ENCODE measurements around the gene SDR42E2. TPM values are rescaled to one million over a fixed set of nuclear protein-coding genes. Genes with fewer than 3 reads are reported as not detected.
A peak's percentile ranks its signal among the peaks of the same experiment; 100 is the strongest.

SDR42E2 gene
- total and polyA plus RNA-seq, 7 donors = 0.01 to 0.08 TPM; not detected in 5

DNA sequence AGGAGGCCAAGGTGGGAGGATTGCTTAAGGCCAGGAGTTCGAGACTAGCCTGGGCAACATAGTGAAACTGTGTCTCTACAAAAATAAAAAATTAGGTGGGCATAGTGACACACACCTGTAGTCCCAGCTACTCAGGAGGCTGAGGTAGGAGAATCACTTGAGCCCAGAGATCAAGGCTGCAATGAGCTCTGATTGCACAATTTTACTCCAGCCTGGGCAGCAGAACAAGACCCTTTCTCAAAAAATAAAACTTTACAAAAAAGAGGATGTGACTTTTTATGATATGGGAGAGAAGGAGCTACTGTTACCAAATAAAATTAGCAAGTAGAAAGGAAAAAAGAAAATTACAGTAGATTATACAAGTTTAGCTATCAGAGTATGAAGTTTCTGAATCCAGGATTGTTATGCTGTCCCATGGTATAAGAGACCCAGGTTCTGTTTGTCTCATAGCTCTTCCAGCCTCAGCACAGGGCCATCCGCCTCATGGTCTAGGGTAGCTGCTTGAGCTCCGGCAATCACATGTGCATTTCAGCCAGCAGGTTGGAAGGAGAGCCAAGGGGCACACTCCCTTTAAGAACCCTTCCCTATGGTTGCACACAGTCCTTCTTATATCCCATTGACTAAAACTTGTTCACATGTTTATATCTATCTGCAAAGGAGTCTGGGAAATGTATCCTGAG is 57.2 kb downstream of the SDR42E2 start:
- Histone ChIP-seq H3K27ac (peak overlapping the region; percentile 96), H3K9me3 (no peaks in the 10 kb centered on the region), H3K27me3 (ENCODE audit: insufficient read depth in 3 of 3, low read length in 2 of 3) (no peaks in the 10 kb centered on the region), H3K4me1 (peaks cover 60% of the 10 kb centered on the region), H3K36me3 (ENCODE audit: insufficient read depth in 1 of 2, low read depth in 1 of 2) (no peaks in the 10 kb centered on the region), H3K4me3 (peak overlapping the region; percentile 49)
- WGBS, 3 donors = 64 to 71% (median 65%) methylated on average over 3 of the region's 3 CpGs
- ATAC-seq (peak in 1 of 4 donors; percentile 0), DNase-seq (no peak)
- TF ChIP-seq, protein P1, sequence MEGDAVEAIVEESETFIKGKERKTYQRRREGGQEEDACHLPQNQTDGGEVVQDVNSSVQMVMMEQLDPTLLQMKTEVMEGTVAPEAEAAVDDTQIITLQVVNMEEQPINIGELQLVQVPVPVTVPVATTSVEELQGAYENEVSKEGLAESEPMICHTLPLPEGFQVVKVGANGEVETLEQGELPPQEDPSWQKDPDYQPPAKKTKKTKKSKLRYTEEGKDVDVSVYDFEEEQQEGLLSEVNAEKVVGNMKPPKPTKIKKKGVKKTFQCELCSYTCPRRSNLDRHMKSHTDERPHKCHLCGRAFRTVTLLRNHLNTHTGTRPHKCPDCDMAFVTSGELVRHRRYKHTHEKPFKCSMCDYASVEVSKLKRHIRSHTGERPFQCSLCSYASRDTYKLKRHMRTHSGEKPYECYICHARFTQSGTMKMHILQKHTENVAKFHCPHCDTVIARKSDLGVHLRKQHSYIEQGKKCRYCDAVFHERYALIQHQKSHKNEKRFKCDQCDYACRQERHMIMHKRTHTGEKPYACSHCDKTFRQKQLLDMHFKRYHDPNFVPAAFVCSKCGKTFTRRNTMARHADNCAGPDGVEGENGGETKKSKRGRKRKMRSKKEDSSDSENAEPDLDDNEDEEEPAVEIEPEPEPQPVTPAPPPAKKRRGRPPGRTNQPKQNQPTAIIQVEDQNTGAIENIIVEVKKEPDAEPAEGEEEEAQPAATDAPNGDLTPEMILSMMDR (IDR thresholded peaks at IDR 0.05) = no peak
- intact Hi-C loops (cut with DNase I) = loop anchor here in 1 of 2 donors (2.0 kb wide), 1 partner anchor 13 kb away; the partner anchor contains the start of gene EEF2K

DNA sequence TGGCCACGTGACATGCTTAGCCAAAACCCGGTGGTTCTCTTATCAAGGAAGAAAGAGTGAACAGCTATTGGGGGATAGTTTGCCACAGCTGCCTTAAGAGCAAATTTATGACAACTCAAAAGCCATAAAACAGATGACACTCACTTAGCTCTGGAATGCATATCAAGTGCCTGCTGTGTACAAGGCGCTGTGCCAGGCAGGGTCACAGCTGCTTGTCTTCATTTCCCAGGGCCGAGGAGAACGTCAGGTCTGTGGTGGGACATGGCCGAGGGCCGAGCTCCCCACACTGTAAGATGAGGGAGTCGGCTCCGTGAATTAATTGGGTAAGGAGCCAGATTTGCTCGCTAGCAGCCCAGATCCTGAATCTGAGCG is 57.7 kb downstream of the SDR42E2 start:
- 14 to 26% (median 19%) methylated on average over 11 of the region's 11 CpGs for WGBS, 3 donors
- Histone ChIP-seq H3K27me3 (ENCODE audit: insufficient read depth in 3 of 3, low read length in 2 of 3) (no peaks in the 10 kb centered on the region), H3K36me3 (ENCODE audit: insufficient read depth in 1 of 2, low read depth in 1 of 2) (no peaks in the 10 kb centered on the region), H3K27ac (peak overlapping the region; percentile 96), H3K4me3 (peak overlapping the region; percentile 49), H3K9me3 (no peaks in the 10 kb centered on the region), H3K4me1 (peaks cover 64% of the 10 kb centered on the region)
- peak; percentile 74 to 84 for DNase-seq
- TF ChIP-seq, protein P1 (IDR thresholded peaks at IDR 0.05) = no peak
- peak; percentile 79 to 82 (median 82) for ATAC-seq
- intact Hi-C loops (cut with DNase I) = loop anchor here in 1 of 2 donors (2.0 kb wide), 1 partner anchor 13 kb away; the partner anchor contains the start of gene EEF2K

DNA sequence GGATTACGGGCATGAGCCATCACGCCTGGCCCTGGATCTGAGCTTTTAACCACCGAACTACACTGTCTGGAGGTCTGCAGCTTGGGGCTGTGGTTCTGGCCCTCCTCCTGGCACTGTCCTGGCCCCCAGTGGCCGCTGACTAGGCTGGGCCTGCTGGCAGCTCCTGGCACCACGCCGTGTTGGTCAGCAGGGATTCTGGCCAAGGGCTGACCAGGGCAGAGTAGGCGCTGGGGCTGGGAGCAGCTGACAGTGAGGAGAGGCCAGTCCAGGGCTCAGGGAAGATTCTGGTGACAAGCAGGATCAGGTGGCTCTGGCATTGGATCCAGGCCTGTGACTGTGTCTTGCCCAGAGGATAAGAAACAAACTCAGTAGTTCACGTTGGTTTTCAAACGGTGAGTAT is 58.4 kb downstream of the SDR42E2 start:
- Histone ChIP-seq H3K36me3 (ENCODE audit: insufficient read depth in 1 of 2, low read depth in 1 of 2) (peaks cover 0 to 3% of the 10 kb centered on the region in 2 donors), H3K4me1 (peaks cover 67% of the 10 kb centered on the region), H3K9me3 (no peaks in the 10 kb centered on the region), H3K4me3 (peak overlapping the region; percentile 49), H3K27ac (peak overlapping the region; percentile 96), H3K27me3 (ENCODE audit: insufficient read depth in 3 of 3, low read length in 2 of 3) (no peaks in the 10 kb centered on the region)
- peak; percentile 88 to 91 (median 90) for ATAC-seq
- 24 to 36% (median 26%) methylated on average over 9 of the region's 9 CpGs for WGBS, 3 donors
- DNase-seq = peak; percentile 88 to 96
- intact Hi-C loops (cut with DNase I) = loop anchor here in 1 of 2 donors (2.0 kb wide), 1 partner anchor 14 kb away; the partner anchor contains the start of gene EEF2K
- TF ChIP-seq, protein P1 (IDR thresholded peaks at IDR 0.05) = peak; percentile 8

DNA sequence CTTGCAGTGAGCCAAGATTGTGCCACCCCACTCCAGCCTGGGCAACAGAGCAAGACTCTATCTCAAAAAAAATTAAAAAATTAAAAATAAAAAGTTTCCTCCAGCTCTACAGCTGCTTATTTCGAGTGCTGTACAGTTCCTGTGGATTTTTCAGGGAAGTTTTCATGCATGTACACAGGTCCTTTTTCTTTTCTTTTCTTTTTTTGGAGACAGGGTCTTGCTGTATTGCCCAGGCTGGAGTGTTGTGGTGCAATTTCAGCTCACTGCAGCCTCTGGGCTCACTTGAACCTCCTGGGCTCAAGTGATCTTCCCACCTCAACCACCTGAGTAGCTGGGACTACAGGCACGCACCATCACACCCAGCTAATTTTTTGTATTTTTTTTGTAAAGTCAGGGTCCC is 59.7 kb downstream of the SDR42E2 start:
- no peaks in the 10 kb centered on the region for H3K9me3 ChIP-seq
- H3K36me3 ChIP-seq (ENCODE audit: insufficient read depth in 1 of 2, low read depth in 1 of 2) = peaks cover 0 to 15% of the 10 kb centered on the region in 2 donors
- peaks cover 55% of the 10 kb centered on the region for H3K4me1 ChIP-seq
- TF ChIP-seq, protein P1 (IDR thresholded peaks at IDR 0.05) = no peak
- no peaks in the 10 kb centered on the region for H3K27me3 ChIP-seq (ENCODE audit: insufficient read depth in 3 of 3, low read length in 2 of 3)
- peak overlapping the region; percentile 96 for H3K27ac ChIP-seq
- 96 to 98% (median 96%) methylated on average over 2 of the region's 2 CpGs for WGBS, 3 donors
- no peak overlapping the region for H3K4me3 ChIP-seq
- ATAC-seq (no peak), DNase-seq (no peak)
- intact Hi-C loops (cut with DNase I) = no loop called here

Data from psoas muscle (tissue), 8 donors.